CD4-positive, alpha-beta T cell treated with Interleukin-17A for 1 hour (primary cell): ENCODE measurements around the gene SOS1.

Source experiments
- DNase-seq: peaks from one replicate; pipeline ENCODE4 v3.0.0-alpha.2; 2020

The SOS1 gene

DNA sequence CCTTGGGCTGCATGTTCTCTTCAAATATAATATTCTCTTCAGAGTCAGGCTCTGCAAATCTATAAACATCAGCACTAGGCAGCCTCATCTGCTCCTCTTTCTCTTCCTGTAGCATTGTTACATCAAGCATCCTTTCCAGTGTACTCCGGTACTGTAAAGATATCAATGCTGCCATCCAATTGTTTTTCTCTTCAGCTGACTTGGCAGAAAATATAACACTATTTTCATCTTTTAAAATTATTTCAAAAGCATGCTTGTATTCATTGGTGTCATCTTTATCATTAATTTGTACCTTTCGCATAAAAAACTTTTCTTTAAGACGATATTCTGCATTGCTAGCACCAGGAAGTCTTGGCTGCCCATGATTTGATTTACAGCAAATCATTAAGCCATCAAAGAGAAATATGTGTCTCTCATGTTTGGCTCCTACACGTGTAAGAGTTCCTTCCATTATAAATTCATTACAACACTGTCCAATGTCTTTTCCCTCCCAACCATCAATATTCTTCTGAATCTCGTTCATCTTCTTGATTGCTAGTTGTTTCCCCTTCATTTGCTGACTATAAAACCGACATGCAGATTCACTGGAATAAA is 98.1 kb downstream of the SOS1 start:
- DNase-seq, result no peak

DNA sequence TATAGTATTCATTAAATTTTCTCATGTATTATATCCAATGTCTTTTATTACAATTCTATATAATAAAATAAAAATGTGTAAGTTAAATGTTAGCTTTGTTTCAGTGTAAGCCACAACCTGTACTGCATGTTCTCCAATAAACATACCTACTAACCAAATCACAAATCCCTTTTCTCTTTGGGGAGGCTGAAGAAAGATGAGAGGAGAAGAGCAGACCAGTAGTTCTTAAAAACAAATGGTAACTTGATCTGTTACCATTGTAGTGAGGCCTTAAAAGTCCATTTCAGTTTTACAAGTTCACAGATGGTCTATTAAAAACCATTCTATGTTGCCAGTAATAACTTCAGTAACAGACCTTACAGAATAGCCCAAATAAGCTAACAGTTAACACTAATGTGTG is 100.5 kb downstream of the SOS1 start:
- no peak for DNase-seq

DNA sequence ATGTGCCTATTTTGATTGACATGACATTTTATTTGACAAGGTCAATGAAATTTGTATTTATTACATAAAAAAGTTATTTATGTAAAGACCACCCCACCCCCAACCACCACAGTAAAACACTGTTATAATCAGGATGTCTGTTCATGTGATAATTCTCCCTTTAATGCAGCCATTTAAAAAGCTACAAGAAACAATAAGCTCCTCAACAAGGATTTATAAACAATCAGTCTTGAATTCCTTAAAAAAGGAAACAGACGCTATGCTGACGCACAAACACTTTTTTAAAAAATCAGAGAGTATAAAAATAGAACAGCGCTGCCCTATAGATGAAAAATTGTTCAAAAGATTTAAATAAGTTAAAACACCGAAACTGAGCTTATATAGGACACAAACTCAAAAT is 102.2 kb downstream of the SOS1 start:
- DNase-seq, result no peak

DNA sequence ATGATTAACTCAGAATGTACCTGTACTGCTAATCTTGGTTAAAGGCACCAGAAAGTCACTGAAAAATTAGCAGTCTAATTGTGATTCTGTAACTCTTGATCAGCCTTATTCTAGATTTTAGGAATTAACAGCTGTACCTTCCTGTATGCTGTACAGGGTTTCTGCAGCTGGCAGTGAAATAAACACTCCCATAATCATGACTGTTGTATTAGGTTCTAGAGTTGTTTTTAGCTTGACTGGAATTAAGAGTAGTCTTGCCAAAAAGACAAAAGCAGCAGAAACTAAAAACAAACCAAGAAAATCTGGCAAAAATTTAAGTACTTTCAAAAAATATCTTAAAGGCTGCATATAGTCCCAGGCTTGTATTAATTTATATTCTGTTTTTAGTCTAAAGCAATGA is 103.5 kb downstream of the SOS1 start:
- DNase-seq, result no peak

DNA sequence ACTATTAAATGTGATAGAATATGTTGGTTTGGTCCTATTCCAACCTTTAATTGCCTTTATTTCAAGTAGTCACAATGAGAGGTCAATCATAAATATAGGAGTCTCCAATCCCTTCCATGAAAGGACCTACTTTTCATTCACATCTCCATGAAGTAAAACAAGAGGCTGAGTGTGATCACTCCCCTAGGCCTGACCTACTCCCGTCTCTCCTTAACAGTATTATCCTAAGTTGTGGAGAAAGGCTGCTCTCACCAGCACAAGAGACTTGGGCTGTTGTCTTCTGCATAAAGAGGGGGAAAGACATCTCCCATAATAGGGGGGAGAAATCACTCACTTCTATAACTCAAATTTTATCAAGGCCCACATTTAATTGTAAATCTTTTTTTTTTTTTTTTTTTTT is 105.4 kb downstream of the SOS1 start:
- DNase-seq, result no peak

DNA sequence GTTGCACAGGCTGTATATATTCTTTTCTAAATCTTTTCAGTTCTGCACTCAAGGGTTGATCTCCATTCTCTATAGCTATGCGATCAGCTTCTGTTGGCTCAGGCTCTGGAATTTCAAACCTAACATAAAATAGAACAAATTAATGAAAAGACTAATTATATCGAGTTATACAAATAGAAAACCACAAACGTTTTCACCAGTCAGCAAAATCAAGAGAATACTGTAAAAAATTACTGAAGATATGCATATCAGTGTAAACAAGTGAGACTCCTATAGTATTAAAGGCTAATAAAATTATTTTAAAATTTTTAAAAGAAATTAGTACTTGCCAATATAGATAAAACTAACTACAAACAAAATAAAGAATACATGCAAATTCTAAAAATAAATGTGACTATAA is 107.0 kb downstream of the SOS1 start:
- DNase-seq, result no peak

DNA sequence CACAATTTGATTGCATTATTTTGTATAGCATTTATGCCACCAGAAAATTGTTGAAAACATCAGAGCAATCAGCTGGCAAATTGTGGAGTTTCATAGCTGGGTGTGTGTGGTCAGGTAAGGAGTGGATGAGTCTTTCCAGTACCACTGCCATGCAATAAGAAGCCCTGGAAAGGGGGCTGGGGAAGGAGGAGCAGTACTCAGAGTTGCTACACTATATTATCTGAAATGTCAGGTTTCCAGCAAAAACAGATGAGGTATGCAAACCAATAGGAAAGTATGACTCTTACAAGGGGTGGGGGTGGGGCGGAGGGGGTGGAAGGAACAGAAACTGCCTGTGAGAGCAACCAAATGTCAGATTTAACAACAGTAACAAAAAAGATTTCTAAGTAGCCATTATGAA is 112.2 kb downstream of the SOS1 start:
- DNase-seq, result no peak

DNA sequence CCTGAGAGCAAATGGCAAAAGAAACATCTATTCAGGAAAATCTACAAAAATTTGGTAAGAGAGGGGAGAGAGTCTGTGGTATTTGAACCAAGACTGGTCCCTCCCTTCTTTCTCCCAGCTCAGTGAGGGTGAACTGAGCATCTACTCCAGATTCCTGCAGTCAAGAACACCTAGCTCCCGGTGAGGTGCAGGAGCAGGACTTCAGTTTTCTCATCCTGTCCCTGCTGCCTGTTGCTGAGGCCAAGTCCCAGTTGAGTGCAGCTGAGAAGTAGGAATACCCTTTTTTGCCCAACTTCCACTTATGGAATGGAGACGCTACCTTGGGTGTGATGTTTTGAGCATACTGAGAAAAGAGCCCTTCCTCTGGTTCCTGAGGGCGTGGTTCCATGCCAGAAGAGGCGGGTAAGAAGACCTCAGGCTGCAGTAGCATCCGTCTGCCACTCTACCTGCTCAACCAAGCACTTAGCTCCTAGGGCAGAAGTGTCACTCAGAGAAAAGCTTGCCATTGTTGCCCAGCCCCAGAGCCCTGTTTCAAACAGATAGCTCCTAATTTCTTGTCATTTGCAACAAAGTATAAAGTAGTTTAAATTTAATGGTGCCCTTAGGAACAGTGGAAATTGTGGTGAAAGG is 112.9 kb downstream of the SOS1 start:
- DNase-seq, result no peak

DNA sequence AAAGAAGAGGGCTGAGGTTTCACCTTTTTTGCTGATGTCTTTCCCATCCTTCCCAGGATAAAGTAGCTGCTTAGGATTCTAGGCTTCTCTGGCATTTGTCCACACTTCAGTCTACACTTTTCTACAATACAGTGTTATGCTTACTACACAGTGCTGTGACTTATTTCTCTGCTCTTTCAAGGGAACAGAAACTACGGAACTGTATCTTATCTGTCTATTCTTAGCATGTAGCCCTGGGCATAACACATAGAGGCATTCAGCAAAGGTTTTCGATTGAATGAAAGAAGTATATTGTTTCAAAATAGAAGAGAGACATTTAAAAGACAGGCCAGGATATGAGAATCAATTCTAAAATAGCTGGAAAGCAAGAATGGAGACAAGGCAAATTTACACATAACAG is 120.3 kb downstream of the SOS1 start:
- no peak for DNase-seq

DNA sequence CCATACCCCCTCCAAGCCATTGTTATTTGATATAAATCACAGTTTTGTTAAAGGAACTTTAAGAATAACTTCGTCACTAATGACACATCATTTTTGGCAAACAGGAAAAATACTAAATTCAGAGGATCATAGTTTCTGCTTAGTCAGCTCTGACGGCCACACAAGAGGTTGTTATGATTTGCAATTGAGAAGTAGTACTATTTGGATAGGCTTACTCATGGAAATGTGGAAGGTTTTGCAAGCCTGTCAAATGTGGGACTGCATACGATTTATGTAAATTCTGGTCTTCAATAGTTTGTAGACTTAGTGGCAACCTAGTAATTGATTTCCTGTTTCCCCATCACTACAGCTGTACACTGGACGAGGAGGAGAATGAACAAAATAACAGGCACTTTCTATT is 123.1 kb downstream of the SOS1 start:
- no peak for DNase-seq

DNA sequence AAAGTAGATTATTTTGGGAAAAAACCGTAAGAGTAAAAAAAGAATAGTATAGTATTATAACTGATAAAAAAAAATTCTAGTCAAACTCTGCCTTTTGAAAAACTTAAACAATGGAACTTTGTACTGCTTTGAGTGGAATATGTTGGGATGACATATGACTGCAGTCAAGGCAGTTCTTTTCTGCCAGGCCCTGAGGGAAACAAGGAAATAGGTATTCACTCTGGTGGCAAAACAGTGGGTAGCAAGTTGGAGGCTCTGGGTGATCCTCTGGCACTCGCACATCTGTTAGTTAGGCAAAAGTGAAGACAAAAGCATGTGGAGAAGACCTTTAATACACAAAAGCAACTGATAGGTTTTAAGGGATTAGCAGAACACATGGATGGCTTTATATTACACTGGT is 129.0 kb downstream of the SOS1 start:
- DNase-seq, result no peak

DNA sequence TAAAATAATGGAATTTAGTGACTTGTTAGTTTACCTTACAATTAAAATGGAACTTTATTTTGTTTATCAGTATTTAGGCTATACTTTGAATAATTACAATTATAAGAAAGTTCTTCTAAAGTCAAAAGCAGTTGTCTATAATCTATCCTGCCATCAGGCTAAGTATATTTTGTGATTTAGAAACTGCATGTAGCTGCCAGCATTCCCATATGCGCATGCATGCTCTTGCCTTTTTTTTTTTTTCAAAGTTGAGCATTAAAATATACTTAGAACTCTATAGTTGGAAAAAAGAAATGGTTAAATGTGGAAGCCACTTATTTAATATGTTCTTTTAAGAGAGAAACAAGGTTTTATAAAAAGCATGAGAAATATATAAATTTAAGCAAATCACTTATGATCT is 132.1 kb downstream of the SOS1 start:
- no peak for DNase-seq

DNA sequence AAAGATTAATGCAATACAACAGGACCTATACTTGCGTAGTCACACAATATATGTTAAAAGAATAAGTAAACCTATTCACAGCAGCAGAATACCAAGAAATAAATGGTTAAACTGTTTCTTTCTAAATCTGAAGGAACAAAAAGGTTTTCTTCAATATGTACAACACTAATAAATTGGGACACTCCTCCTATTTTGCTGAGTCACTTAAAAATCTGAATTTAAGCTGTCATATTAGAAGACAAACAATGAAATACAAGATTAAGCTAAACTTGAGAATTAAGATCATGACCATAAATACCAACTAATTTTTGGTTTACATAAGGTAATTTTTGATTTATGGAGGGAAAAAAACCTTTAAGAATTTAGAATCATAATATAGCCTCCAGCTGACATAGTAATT is 138.4 kb downstream of the SOS1 start:
- no peak for DNase-seq

DNA sequence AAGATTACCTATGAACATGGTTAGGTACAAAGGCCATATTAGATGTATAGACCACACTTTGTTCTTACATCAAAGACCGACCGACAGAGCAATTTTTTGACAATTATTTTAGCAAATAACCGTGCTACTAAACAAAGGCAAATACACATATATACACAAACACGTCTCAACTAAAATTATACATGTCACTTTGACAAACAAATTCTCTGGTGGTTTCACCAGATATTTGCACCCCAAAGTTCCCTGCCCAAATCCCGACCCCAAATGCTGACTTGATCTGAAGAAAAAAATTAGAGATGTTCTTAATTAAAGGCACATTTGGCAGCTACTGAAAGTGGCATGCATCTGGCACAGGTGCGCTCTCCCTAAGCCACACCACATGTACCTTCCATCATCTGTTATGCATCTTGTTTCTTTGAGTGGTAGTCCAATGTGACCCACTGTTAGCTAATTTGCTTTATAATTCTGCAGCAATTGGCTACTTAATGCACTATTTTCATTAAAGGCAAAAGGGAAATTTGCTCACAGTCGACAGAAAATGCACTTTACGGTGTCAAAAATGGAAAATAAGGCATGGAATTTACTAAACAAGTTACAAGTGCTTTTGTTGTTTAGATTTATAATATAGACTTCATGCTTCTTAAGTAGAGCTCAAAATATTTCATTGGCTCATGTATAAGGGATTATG is 139.0 kb downstream of the SOS1 start:
- DNase-seq, result no peak

DNA sequence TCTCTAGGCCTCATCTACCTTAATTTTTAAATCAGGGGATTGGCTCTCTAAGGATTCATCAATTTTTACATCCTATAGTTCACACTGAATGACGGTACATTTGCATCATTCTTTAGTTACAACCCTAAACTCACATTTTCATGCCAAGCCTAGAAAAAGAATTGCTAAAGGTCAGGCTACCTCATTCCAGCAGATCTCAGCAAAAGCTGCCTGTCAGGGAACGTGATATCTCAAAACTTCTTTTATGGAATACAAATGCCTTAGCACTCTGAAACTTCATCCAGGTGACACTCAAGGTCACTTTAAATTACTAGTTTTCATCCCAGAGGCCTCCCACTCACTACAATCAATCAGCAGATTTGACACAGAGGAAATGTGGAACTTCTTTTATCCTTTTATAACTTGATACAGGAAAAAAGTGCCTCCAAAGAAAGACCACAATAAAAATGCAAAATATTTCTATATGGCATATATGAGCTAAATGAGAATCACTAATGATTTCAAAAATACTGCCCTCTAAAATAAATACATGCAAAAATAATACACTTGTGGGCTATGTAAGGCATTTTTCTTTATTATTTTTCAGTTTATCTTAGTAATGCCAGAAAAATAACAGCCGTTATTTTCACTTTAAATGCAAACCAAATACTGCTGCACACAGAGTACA is 139.7 kb downstream of the SOS1 start:
- DNase-seq, result no peak

DNA sequence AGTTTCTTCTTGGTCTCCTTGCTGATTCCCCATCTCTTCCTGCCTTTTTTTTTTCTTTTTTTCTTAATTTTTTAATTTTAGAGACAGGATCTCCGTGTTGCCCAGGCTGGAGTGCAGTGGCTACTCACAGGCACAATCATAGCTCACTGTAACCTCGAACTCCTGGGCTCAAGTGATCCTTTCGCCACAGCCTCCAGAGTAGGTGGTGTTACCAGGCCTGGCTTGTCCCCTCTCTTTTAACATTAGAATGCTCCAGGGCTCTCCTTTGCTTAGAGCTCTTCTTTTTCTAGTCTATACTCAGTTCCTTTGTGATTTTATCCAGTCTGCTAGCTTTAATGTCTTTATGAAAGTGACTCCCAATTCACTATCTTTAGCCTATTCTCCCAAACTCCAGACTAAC is 141.9 kb downstream of the SOS1 start:
- no peak for DNase-seq

DNA sequence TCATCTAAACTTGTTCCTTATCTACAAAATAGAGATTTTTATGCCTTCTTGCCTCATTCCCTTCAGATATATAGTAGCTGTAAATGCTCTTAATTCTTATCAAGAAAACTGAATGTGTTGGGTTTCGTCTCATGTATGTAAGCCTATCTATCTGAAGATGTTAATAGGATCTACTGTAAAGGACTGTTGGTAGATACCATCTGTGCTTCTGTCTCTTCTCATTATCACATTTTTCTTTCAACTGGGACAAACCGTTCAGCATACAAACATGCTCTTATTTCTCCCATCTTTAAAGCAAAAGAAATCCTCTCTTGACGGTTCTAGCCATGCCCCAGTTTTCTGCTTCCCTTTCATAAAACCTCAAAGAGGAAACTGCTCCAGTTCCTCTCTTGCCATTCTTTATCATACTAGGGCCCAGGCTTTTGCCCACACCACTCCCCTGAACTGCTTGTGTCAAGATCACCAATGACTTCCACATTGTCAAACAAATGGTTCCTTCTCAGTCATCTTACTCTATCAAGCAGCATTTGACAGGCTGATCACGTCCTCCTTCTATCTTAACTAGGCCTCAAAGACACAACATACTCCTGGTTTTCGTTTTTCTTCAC is 142.5 kb downstream of the SOS1 start:
- DNase-seq, result no peak

DNA sequence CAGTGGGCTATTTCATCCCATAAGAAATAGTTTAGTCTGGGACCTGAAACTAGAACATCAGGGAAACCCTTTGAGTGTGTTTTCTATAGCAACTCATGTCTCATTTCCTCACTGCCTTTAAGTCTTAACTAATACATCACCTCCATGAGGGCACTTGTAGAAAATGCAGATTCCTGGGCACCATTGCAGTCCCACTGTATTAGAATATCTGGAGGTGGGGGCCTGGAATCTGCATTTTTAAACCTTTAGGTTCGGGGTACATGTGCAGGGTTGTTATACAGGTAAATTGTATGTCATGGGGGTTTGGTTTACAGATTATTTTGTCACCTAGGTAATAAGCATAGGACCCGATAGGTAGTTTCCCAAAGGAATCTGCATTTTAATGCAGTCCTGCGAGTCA is 143.8 kb downstream of the SOS1 start:
- DNase-seq, result no peak

DNA sequence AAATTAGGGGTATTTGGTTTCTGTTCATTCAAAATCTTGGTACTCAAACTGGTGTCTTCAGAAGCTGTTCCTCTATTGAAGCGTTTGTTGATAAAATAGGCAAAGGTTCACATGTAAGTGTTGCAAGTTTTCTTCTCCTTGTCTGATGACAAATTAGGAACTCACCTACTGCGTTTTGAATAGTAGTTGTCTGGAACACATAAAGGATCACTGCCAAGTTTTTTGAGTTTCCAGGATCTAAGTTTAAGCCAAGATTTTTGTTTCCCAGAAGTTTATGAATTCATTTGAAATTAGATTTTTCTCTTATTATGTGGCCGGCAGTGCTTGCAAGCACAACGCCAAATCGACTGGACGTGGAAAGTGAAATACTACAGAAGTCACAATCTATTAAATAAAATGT is 145.8 kb downstream of the SOS1 start:
- DNase-seq, result no peak

DNA sequence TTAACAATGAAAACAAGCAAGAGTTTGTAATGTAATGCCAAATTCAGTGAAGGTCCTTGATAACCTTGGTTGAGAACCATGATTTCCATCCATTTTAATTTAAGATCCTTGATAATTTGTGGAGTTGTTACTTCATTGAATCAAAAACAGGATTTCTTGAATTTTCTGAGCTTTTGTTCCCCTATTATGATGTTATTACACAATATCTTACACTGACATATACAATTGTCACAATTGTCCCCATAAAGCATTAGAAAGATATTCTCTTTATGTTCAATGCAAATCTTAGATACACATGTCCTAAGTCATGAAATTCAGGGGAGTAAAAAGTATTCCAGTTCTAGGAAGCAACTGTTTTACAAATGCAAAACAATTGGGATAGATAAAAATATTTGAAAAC is 147.6 kb downstream of the SOS1 start:
- no peak for DNase-seq

DNA sequence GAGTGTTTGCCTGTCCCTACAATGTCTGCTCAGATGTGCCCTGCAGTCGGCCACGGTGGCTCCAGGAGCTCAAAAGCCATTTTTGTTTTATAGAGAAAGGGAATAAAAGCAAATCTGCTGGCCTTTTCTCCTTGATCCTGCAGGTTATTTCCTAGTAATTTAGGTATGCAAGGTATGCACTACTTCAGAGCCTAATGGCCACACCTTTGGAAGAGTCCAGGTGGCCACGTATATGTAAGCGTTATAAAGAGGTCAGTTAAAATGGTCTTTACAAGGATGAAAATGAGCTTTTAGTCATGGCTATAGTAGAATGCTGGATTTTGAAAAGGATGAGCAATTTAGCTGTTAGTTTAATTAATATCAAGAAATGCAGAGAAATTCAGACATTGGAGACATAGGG is 149.5 kb downstream of the SOS1 start:
- DNase-seq, result no peak

DNA sequence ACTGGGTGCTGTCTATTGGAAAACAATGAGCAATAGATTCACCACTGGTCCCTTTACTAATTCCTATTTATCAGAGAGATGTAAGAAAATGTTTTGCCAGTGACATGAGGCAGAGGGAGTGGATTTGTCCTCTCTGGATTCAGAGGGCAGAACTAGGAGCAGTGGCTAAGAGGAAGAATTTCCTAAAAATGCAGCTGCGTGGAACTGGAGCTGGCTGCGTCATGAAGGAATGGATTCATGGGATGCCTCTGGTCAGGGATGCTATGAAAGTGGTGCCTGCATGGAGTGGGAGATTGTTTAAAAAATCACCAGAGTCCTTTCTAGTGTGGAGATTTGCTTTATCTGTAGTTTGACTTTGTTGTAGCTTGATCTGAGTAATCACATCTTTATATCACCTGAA is 152.8 kb downstream of the SOS1 start:
- no peak for DNase-seq

DNA sequence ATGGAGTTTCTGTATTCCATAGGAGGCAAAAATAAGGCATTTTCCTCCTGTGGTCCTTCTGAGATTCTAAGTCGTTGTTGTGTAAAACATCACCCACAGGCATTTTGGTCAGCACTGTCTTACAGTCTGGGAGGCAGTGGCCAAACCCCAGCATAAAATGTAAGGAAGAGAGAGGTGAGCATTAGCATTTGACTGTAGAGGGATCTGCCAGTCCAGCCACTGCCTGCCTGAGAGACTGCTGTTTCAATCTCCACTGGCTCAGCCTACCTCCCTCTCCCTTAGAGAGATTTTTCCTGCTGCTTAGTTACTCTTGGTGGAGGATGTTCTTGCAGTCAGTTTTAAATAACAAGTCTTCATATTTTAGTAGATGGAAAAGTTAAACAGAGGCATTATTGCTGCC is 154.2 kb downstream of the SOS1 start:
- no peak for DNase-seq

DNA sequence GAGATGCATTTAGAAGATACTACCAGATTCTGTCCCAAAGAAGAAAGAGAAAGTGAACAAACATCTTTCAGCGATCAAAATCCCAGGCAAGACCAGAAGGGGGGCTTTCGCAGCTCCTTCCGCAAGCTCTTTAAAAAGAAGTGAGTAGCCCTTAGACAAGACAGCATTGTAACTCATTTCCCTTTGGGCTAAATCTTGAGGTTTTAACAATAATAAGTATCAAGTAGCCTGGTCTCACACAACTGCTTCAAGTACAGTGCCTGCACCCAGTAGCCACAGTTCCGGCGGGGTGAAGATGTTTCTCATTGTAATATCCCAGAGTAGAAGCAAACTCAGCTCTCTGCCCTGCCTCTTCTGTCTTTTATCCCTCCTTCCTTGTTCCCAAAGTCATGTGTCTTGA is 154.8 kb downstream of the SOS1 start:
- DNase-seq, result no peak
